Endothelial cell of umbilical vein (primary cell): ENCODE results near the gene VIPR2. TPM values are rescaled to one million over a fixed set of nuclear protein-coding genes. Genes with fewer than 3 reads are reported as not detected.

ENCODE experiments used
- BruUV-seq: library from RNA; stranded (reverse); fragments of 400-500 nt; replicated peaks from 2 replicates; lab custom pipeline; 2021; lab: Mats Ljungman, UMichigan
- CTCF ChIA-PET: fragments of 300-600, 350-600 bp; sonication (Branson Sonifier 250); formaldehyde crosslinking; loops from one replicate; lab custom pipeline; 2021; ENCODE audit warnings: antibody characterized with exemption, inconsistent platforms; lab: Charles Lee
- POLR2A ChIA-PET: fragments of 300-600, 350-600 bp; sonication (Branson Sonifier 250); formaldehyde crosslinking; loops from one replicate; lab custom pipeline; 2021; ENCODE audit warnings: antibody characterized with exemption, inconsistent platforms; lab: Charles Lee
- DNase-seq: peaks from one replicate; pipeline ENCODE4 v3.0.0-alpha.2; 2011; ENCODE audit warnings: low read depth, low spot score
- FAIRE-seq: peaks from 2 replicates; lab custom pipeline; 2011; peaks lifted over from hg19 to GRCh38; lab: Jason Lieb, UNC
- H2AFZ ChIP-seq: 2 replicates; pipeline ENCODE4 v1.6.0; 2012; ENCODE audit warnings: low read depth, low read length, control low read depth, inconsistent platforms
- H3K27ac ChIP-seq: 2 replicates; pipeline ENCODE4 v1.5.1; 2011; ENCODE audit warnings: low read depth, mild to moderate bottlenecking, control low read depth, low read length, moderate library complexity; ENCODE audit not compliant: insufficient read depth
- H3K27me3 ChIP-seq, 2 experiments: 2 replicates each; pipeline versions ENCODE4 v1.6.0 to v1.6.1; 2011; ENCODE audit warnings: low read length in 2 of 2, mixed read lengths in 1 of 2; ENCODE audit not compliant: control insufficient read depth in 2 of 2, insufficient read depth in 2 of 2
- H3K36me3 ChIP-seq, 2 experiments: 2 replicates in 1 of 2; 3 replicates in 1 of 2; pipeline ENCODE4 v1.5.1; 2011; ENCODE audit warnings: low read length in 2 of 2, mild to moderate bottlenecking in 1 of 2, moderate library complexity in 1 of 2; ENCODE audit not compliant: control insufficient read depth in 2 of 2, insufficient read depth in 2 of 2; ENCODE audit errors: extremely low read depth in 1 of 2
- H3K4me1 ChIP-seq: 3 replicates; pipeline ENCODE4 v1.5.1; 2011; ENCODE audit warnings: mild to moderate bottlenecking, low read length; ENCODE audit not compliant: control insufficient read depth, insufficient read depth; ENCODE audit errors: extremely low read depth
- H3K4me2 ChIP-seq: 2 replicates; pipeline ENCODE4 v1.6.1; 2011; ENCODE audit warnings: low read length, control low read depth, mixed read lengths; ENCODE audit not compliant: insufficient read depth
- H3K4me3 ChIP-seq, 3 experiments: fragments of 200-600 bp in 1 of 3; sonication (generic), shearing (Covaris generic) in 1 of 3; replicated peaks in 1 of 3; 2 replicates each; pipeline ENCODE4 v1.5.1; 2011 to 2016; ENCODE audit warnings: control low read depth in 3 of 3, low read length in 3 of 3, mild to moderate bottlenecking in 2 of 3, inconsistent platforms in 1 of 3, low read depth in 1 of 3, moderate library complexity in 1 of 3; ENCODE audit not compliant: insufficient read depth in 1 of 3
- H3K79me2 ChIP-seq: 2 replicates; pipeline ENCODE4 v1.6.0; 2012; ENCODE audit warnings: low read length, inconsistent platforms; ENCODE audit not compliant: control insufficient read depth, insufficient read depth
- H3K9ac ChIP-seq: replicated peaks from 2 replicates; pipeline ENCODE3; 2011; ENCODE audit warnings: low read length, control low read depth; ENCODE audit not compliant: insufficient read depth; ENCODE audit errors: extremely low read depth
- H3K9me1 ChIP-seq: replicated peaks from 3 replicates; pipeline ENCODE4 v1.6.0; 2011; ENCODE audit warnings: mild to moderate bottlenecking, low read length; ENCODE audit not compliant: control insufficient read depth, insufficient read depth; ENCODE audit errors: extremely low read depth
- H3K9me3 ChIP-seq: replicated peaks from 2 replicates; pipeline ENCODE4 v1.5.1; 2012; ENCODE audit warnings: low read length, inconsistent platforms; ENCODE audit not compliant: control insufficient read depth, insufficient read depth
- H4K20me1 ChIP-seq: replicated peaks from 2 replicates; pipeline ENCODE3; 2011; ENCODE audit warnings: mild to moderate bottlenecking, low read length; ENCODE audit not compliant: control insufficient read depth, insufficient read depth; ENCODE audit errors: extremely low read depth
- EZH2 ChIP-seq: IDR thresholded peaks from 2 replicates; pipeline ENCODE4 v1.6.1; 2012; ENCODE audit warnings: borderline replicate concordance, low read depth, mild to moderate bottlenecking, moderate library complexity, low read length, inconsistent platforms; ENCODE audit not compliant: severe bottlenecking
- FOS ChIP-seq: IDR thresholded peaks from 2 replicates; pipeline ENCODE4 v1.6.1; 2011; ENCODE audit warnings: mild to moderate bottlenecking, low read length, moderate library complexity, borderline replicate concordance; ENCODE audit not compliant: insufficient read depth
- GATA2 ChIP-seq: IDR thresholded peaks from 2 replicates; pipeline ENCODE4 v1.7.0; 2011; ENCODE audit warnings: low read depth, mild to moderate bottlenecking, moderate library complexity, mixed read lengths, low read length; ENCODE audit not compliant: insufficient read length, insufficient read depth
- JUN ChIP-seq: IDR thresholded peaks from 2 replicates; pipeline ENCODE4 v1.6.1; 2011; ENCODE audit warnings: borderline replicate concordance, low read depth; ENCODE audit not compliant: insufficient read length, insufficient read depth
- MYC ChIP-seq: IDR thresholded peaks from one replicate; pipeline ENCODE4 v1.6.1; 2011; ENCODE audit warnings: mild to moderate bottlenecking, low read depth, low read length
- POLR2A ChIP-seq: IDR thresholded peaks from 2 replicates; pipeline ENCODE4 v1.6.1; 2012; ENCODE audit warnings: low read depth, mild to moderate bottlenecking, control low read depth, low read length
- POLR2AphosphoS5 ChIP-seq: IDR thresholded peaks from 2 replicates; pipeline ENCODE4 v1.6.1; 2012; ENCODE audit warnings: low read depth, mild to moderate bottlenecking, control low read depth, low read length, moderate library complexity; ENCODE audit not compliant: insufficient read depth
- dilution Hi-C: fragments of 300-500 bp; cut with MboI; formaldehyde crosslinking; loops from one replicate; pipeline ENCODE4 v1.15.0; 2019; ENCODE audit warnings: low sequenced_read_pairs; ENCODE audit not compliant: extremely low pct_ligation_motif_present
- intact Hi-C: fragments of 100-400 bp; cut with micrococcal nuclease; formaldehyde crosslinking; loops from one replicate; pipeline ENCODE4 v1.10.0; 2022
- polyA plus RNA-seq, 4 experiments: library from polyadenylated mRNA; depleted of rRNA in 3 of 4; stranded (reverse) in 3 of 4; unstranded in 1 of 4; fragments of >200 nt; gene quantifications; 2 replicates each; pipeline versions ENCODE4 v1.2.1 to v1.2.3, GENCODE V29; 2011 to 2012; ENCODE audit warnings: missing spikeins in 1 of 4
- total RNA-seq: library from RNA; stranded (reverse); gene quantifications from 2 replicates; pipeline ENCODE4 v1.2.3, GENCODE V29; 2021
- TF ChIP-seq, protein P1 (sequence below): IDR thresholded peaks from 2 replicates; pipeline ENCODE4 v1.6.1; 2011; ENCODE audit not compliant: insufficient read depth, insufficient read length
- TF ChIP-seq, protein P2 (sequence below), 2 donors: IDR thresholded peaks; 1 replicate in 1 of 2; 2 replicates in 1 of 2; pipeline ENCODE4 v1.5.1; 2011; ENCODE audit warnings: low read length in 2 of 2, mild to moderate bottlenecking in 2 of 2, moderate library complexity in 2 of 2, control low read depth in 1 of 2, inconsistent platforms in 1 of 2, low read depth in 1 of 2; ENCODE audit not compliant: insufficient read depth in 1 of 2; ENCODE audit errors: extremely low read depth in 1 of 2

Gene VIPR2
- total and polyA plus RNA-seq, 2 donors (not counting 3 experiments of a cell fraction or from before 2014, with no cell fraction given), result not detected

DNA sequence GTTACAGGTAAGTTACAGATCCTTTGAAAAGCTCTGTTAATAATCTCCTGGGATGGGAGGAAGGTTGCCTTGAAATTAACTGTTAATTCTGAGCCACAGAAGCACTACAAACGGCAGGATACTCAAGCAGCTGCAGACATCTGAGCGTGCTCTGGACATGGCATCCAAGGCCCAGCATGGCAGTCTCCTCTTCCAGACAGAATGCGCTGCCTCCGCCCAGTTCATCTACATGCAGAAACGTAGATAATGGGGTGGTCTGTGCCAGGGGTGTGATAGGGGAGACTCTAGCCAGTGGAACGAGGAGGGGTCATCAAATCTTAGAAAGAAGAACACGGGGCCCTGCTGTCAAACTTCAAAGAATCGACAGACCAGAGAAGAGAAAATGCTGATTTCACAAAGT is 13.8 kb downstream of the VIPR2 start:
- no peak for FAIRE-seq
- no peak overlapping the region for H3K27ac ChIP-seq
- POLR2A ChIA-PET, result no interaction called here
- H3K79me2 ChIP-seq, result no peaks in the 10 kb centered on the region
- H3K9me1 ChIP-seq, result no peaks in the 10 kb centered on the region
- H3K27me3 ChIP-seq, result no peaks in the 10 kb centered on the region
- BruUV-seq, result no TSS peak
- H3K36me3 ChIP-seq, result no peaks in the 10 kb centered on the region
- H3K9ac ChIP-seq, result no peak overlapping the region
- H3K4me3 ChIP-seq, result no peak overlapping the region
- DNase-seq, result no peak
- no peaks in the 10 kb centered on the region for H3K4me1 ChIP-seq
- H3K9me3 ChIP-seq, result no peaks in the 10 kb centered on the region
- TF ChIP-seq POLR2A (no peak), EZH2 (no peak), GATA2 (no peak), POLR2AphosphoS5 (no peak), JUN (no peak), MYC (no peak), FOS (no peak)
- TF ChIP-seq, protein P1, sequence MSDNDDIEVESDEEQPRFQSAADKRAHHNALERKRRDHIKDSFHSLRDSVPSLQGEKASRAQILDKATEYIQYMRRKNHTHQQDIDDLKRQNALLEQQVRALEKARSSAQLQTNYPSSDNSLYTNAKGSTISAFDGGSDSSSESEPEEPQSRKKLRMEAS, result no peak
- TF ChIP-seq, protein P2, sequence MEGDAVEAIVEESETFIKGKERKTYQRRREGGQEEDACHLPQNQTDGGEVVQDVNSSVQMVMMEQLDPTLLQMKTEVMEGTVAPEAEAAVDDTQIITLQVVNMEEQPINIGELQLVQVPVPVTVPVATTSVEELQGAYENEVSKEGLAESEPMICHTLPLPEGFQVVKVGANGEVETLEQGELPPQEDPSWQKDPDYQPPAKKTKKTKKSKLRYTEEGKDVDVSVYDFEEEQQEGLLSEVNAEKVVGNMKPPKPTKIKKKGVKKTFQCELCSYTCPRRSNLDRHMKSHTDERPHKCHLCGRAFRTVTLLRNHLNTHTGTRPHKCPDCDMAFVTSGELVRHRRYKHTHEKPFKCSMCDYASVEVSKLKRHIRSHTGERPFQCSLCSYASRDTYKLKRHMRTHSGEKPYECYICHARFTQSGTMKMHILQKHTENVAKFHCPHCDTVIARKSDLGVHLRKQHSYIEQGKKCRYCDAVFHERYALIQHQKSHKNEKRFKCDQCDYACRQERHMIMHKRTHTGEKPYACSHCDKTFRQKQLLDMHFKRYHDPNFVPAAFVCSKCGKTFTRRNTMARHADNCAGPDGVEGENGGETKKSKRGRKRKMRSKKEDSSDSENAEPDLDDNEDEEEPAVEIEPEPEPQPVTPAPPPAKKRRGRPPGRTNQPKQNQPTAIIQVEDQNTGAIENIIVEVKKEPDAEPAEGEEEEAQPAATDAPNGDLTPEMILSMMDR (IDR thresholded peaks at IDR 0.05; ENCODE audit: extremely low read depth in 1 of 2, insufficient read depth in 1 of 2, low read depth in 1 of 2, low read length in 2 of 2), result no peak
- no peak overlapping the region for H2AFZ ChIP-seq
- intact Hi-C loops, result no loop called here
- no peak overlapping the region for H3K4me2 ChIP-seq
- no peaks in the 10 kb centered on the region for H4K20me1 ChIP-seq
- dilution Hi-C loops, result no loop called here
- CTCF ChIA-PET, result no interaction called here
